Measurements from ENCODE around the gene COPS7A.
A peak's percentile ranks its signal among the peaks of the same experiment; 100 is the strongest.

Gene COPS7A

GRCh38 chr12:6693832-6694355, 30.0 kb upstream of the COPS7A start:
- H3K4me1 ChIP-seq (ENCODE audit: control insufficient read depth, insufficient read depth, low read depth, low read length) = peaks cover 12% of the 10 kb centered on the region
- H3K36me3 ChIP-seq (ENCODE audit: control insufficient read depth in 1 of 2, insufficient read depth in 2 of 2, low read depth in 1 of 2, low read length in 2 of 2) = peaks cover 6 to 39% of the 10 kb centered on the region in 2 experiments
- no peak overlapping the region for H4K8ac ChIP-seq (ENCODE audit: low read length)
- 78% methylated on average over 4 of the region's 4 CpGs for WGBS
- H2BK12ac ChIP-seq (ENCODE audit: low read length in 2 of 2) = no peak overlapping the region
- H3K79me1 ChIP-seq (replicated peaks; ENCODE audit: low read length, poor library complexity, severe bottlenecking) = peaks cover 12% of the 10 kb centered on the region
- H3K27ac ChIP-seq (ENCODE audit: low read length, poor library complexity, severe bottlenecking) = no peak overlapping the region
- H2BK5ac ChIP-seq (ENCODE audit: low read depth, low read length, poor library complexity, severe bottlenecking) = no peak overlapping the region
- no peak overlapping the region for H3K4me2 ChIP-seq (ENCODE audit: low read length, poor library complexity, severe bottlenecking)
- H3K23ac ChIP-seq (ENCODE audit: low read length in 2 of 2) = no peak overlapping the region
- H3K9me3 ChIP-seq (ENCODE audit: control insufficient read depth, low read length) = no peaks in the 10 kb centered on the region
- peak overlapping the region; percentile 8 for H3K9ac ChIP-seq (ENCODE audit: low read length)
- peaks cover 0 to 12% of the 10 kb centered on the region in 2 experiments for H3K27me3 ChIP-seq (ENCODE audit: control insufficient read depth in 1 of 2, insufficient read depth in 1 of 2, low read length in 2 of 2)
- H2BK15ac ChIP-seq (ENCODE audit: low read depth, poor library complexity, severe bottlenecking) = no peak overlapping the region
- H3K18ac ChIP-seq (ENCODE audit: low read depth in 1 of 2, low read length in 2 of 2) = no peak overlapping the region
- H3K4me3 ChIP-seq (ENCODE audit: insufficient read depth in 1 of 2, low read depth in 1 of 2, low read length in 2 of 2) = no peak overlapping the region
- no peak overlapping the region for H3K14ac ChIP-seq (ENCODE audit: low read length in 2 of 2)
- H3K4ac ChIP-seq (ENCODE audit: low read depth in 1 of 2, low read length in 2 of 2) = no peak overlapping the region
- no peak overlapping the region for H4K91ac ChIP-seq (ENCODE audit: low read length)
- DNase-seq = no peak
- no peak overlapping the region for H2AK5ac ChIP-seq (ENCODE audit: low read length, severe bottlenecking)
- no peak overlapping the region for H2BK120ac ChIP-seq (ENCODE audit: low read depth, low read length)
- H2AFZ ChIP-seq (ENCODE audit: low read depth, low read length) = no peak overlapping the region

- peaks cover 16% of the 10 kb centered on the region for H3K4me1 ChIP-seq (ENCODE audit: control insufficient read depth, insufficient read depth, low read depth, low read length)
- H3K4ac ChIP-seq (ENCODE audit: low read depth in 1 of 2, low read length in 2 of 2) = no peak overlapping the region
- 80% methylated on average over 9 of the region's 9 CpGs for WGBS
- H3K79me1 ChIP-seq (replicated peaks; ENCODE audit: low read length, poor library complexity, severe bottlenecking) = peaks cover 12% of the 10 kb centered on the region
- H3K4me3 ChIP-seq (ENCODE audit: insufficient read depth in 1 of 2, low read depth in 1 of 2, low read length in 2 of 2) = no peak overlapping the region
- H3K23ac ChIP-seq (ENCODE audit: low read length in 2 of 2) = no peak overlapping the region
- H2BK120ac ChIP-seq (ENCODE audit: low read depth, low read length) = no peak overlapping the region
- H4K91ac ChIP-seq (ENCODE audit: low read length) = no peak overlapping the region
- H3K27me3 ChIP-seq (ENCODE audit: control insufficient read depth in 1 of 2, insufficient read depth in 1 of 2, low read length in 2 of 2) = peaks cover 0 to 21% of the 10 kb centered on the region in 2 experiments
- H3K14ac ChIP-seq (ENCODE audit: low read length in 2 of 2) = no peak overlapping the region
- peaks cover 6 to 39% of the 10 kb centered on the region in 2 experiments for H3K36me3 ChIP-seq (ENCODE audit: control insufficient read depth in 1 of 2, insufficient read depth in 2 of 2, low read depth in 1 of 2, low read length in 2 of 2)
- H3K9ac ChIP-seq (ENCODE audit: low read length) = no peak overlapping the region
- no peak overlapping the region for H3K27ac ChIP-seq (ENCODE audit: low read length, poor library complexity, severe bottlenecking)
- no peak for DNase-seq
- H2BK12ac ChIP-seq (ENCODE audit: low read length in 2 of 2) = no peak overlapping the region
- H2BK15ac ChIP-seq (ENCODE audit: low read depth, poor library complexity, severe bottlenecking) = no peak overlapping the region
- H3K9me3 ChIP-seq (ENCODE audit: control insufficient read depth, low read length) = no peaks in the 10 kb centered on the region
- H2AFZ ChIP-seq (ENCODE audit: low read depth, low read length) = no peak overlapping the region
- H2AK5ac ChIP-seq (ENCODE audit: low read length, severe bottlenecking) = no peak overlapping the region
- no peak overlapping the region for H3K4me2 ChIP-seq (ENCODE audit: low read length, poor library complexity, severe bottlenecking)
- no peak overlapping the region for H3K18ac ChIP-seq (ENCODE audit: low read depth in 1 of 2, low read length in 2 of 2)
- no peak overlapping the region for H4K8ac ChIP-seq (ENCODE audit: low read length)
- H2BK5ac ChIP-seq (ENCODE audit: low read depth, low read length, poor library complexity, severe bottlenecking) = no peak overlapping the region
Measured at GRCh38 chr12:6694701-6695100, 29.1 kb upstream of the COPS7A start.

- Histone ChIP-seq H2BK15ac (ENCODE audit: low read depth, poor library complexity, severe bottlenecking) (no peak overlapping the region), H2BK5ac (ENCODE audit: low read depth, low read length, poor library complexity, severe bottlenecking) (no peak overlapping the region), H3K79me1 (replicated peaks; ENCODE audit: low read length, poor library complexity, severe bottlenecking) (peaks cover 9% of the 10 kb centered on the region), H2BK120ac (ENCODE audit: low read depth, low read length) (no peak overlapping the region), H3K4me2 (ENCODE audit: low read length, poor library complexity, severe bottlenecking) (no peak overlapping the region), H4K8ac (ENCODE audit: low read length) (no peak overlapping the region), H3K9ac (ENCODE audit: low read length) (no peak overlapping the region), H3K14ac (ENCODE audit: low read length in 2 of 2) (no peak overlapping the region), H3K9me3 (ENCODE audit: control insufficient read depth, low read length) (no peaks in the 10 kb centered on the region), H2BK12ac (ENCODE audit: low read length in 2 of 2) (no peak overlapping the region), H3K4me3 (ENCODE audit: insufficient read depth in 1 of 2, low read depth in 1 of 2, low read length in 2 of 2) (no peak overlapping the region), H4K91ac (ENCODE audit: low read length) (no peak overlapping the region), H3K18ac (ENCODE audit: low read depth in 1 of 2, low read length in 2 of 2) (no peak overlapping the region), H3K4ac (ENCODE audit: low read depth in 1 of 2, low read length in 2 of 2) (no peak overlapping the region), H2AFZ (ENCODE audit: low read depth, low read length) (no peak overlapping the region), H3K36me3 (ENCODE audit: control insufficient read depth in 1 of 2, insufficient read depth in 2 of 2, low read depth in 1 of 2, low read length in 2 of 2) (peaks cover 6 to 39% of the 10 kb centered on the region in 2 experiments), H3K4me1 (ENCODE audit: control insufficient read depth, insufficient read depth, low read depth, low read length) (peaks cover 20% of the 10 kb centered on the region), H2AK5ac (ENCODE audit: low read length, severe bottlenecking) (no peak overlapping the region), H3K27ac (ENCODE audit: low read length, poor library complexity, severe bottlenecking) (no peak overlapping the region), H3K27me3 (ENCODE audit: control insufficient read depth in 1 of 2, insufficient read depth in 1 of 2, low read length in 2 of 2) (peaks cover 0 to 25% of the 10 kb centered on the region in 2 experiments), H3K23ac (ENCODE audit: low read length in 2 of 2) (no peak overlapping the region)
- WGBS = 75% methylated on average over 11 of the region's 11 CpGs
- no peak for DNase-seq
Measured at GRCh38 chr12:6695313-6696045, 28.4 kb upstream of the COPS7A start.

- Histone ChIP-seq H3K9ac (ENCODE audit: low read length) (no peak overlapping the region), H3K36me3 (ENCODE audit: control insufficient read depth in 1 of 2, insufficient read depth in 2 of 2, low read depth in 1 of 2, low read length in 2 of 2) (peaks cover 6 to 39% of the 10 kb centered on the region in 2 experiments), H2AFZ (ENCODE audit: low read depth, low read length) (no peak overlapping the region), H3K27me3 (ENCODE audit: control insufficient read depth in 1 of 2, insufficient read depth in 1 of 2, low read length in 2 of 2) (peaks cover 10 to 37% of the 10 kb centered on the region in 2 experiments), H2BK12ac (ENCODE audit: low read length in 2 of 2) (no peak overlapping the region), H3K14ac (ENCODE audit: low read length in 2 of 2) (no peak overlapping the region), H3K18ac (ENCODE audit: low read depth in 1 of 2, low read length in 2 of 2) (no peak overlapping the region), H2BK5ac (ENCODE audit: low read depth, low read length, poor library complexity, severe bottlenecking) (no peak overlapping the region), H3K79me1 (replicated peaks; ENCODE audit: low read length, poor library complexity, severe bottlenecking) (peaks cover 7% of the 10 kb centered on the region), H3K9me3 (ENCODE audit: control insufficient read depth, low read length) (no peaks in the 10 kb centered on the region), H3K4me3 (ENCODE audit: insufficient read depth in 1 of 2, low read depth in 1 of 2, low read length in 2 of 2) (no peak overlapping the region), H2BK15ac (ENCODE audit: low read depth, poor library complexity, severe bottlenecking) (no peak overlapping the region), H3K4ac (ENCODE audit: low read depth in 1 of 2, low read length in 2 of 2) (no peak overlapping the region), H3K23ac (ENCODE audit: low read length in 2 of 2) (no peak overlapping the region), H4K91ac (ENCODE audit: low read length) (no peak overlapping the region), H4K8ac (ENCODE audit: low read length) (no peak overlapping the region), H3K4me1 (ENCODE audit: control insufficient read depth, insufficient read depth, low read depth, low read length) (peaks cover 23% of the 10 kb centered on the region), H2BK120ac (ENCODE audit: low read depth, low read length) (no peak overlapping the region), H2AK5ac (ENCODE audit: low read length, severe bottlenecking) (no peak overlapping the region), H3K4me2 (ENCODE audit: low read length, poor library complexity, severe bottlenecking) (no peak overlapping the region), H3K27ac (ENCODE audit: low read length, poor library complexity, severe bottlenecking) (no peak overlapping the region)
- 88% methylated on average over 17 of the region's 17 CpGs for WGBS
- no peak for DNase-seq
Measured at GRCh38 chr12:6696690-6697583, 26.9 kb upstream of the COPS7A start.
